HCT116 (cell line): ENCODE results near the gene PTMS. TPM values are rescaled to one million over a fixed set of nuclear protein-coding genes. Genes with fewer than 3 reads are reported as not detected.

Experiments used
- ATAC-seq: fragments of 200-7000 bp; cut with Tn5 transposase; 2 replicates; pipeline ENCODE4 v1.9.1; 2020; ENCODE audit warnings: mild to moderate bottlenecking, moderate library complexity
- BruUV-seq: library from RNA; stranded (reverse); fragments of 400-500 nt; replicated peaks from 2 replicates; lab custom pipeline; 2021; lab: Mats Ljungman, UMichigan
- CTCF ChIA-PET: fragments of 300-600 bp; sonication (Branson Sonifier 250); formaldehyde crosslinking; loops from one replicate; lab custom pipeline; 2021; ENCODE audit warnings: antibody characterized with exemption; lab: Charles Lee
- POLR2A ChIA-PET: fragments of 300-600, 350-600 bp; sonication (Branson Sonifier 250); formaldehyde crosslinking; loops from one replicate; lab custom pipeline; 2021; ENCODE audit warnings: antibody characterized with exemption; lab: Charles Lee
- RAD21 ChIA-PET, 2 experiments: fragments of 300-600 bp; sonication (Branson Sonifier 250); formaldehyde crosslinking; loops; one replicate each; lab custom pipeline; 2023; ENCODE audit warnings: low total read pairs in 2 of 2; ENCODE audit not compliant: uncharacterized antibody in 2 of 2, unreplicated experiment in 2 of 2, low non-redundant PET in 1 of 2; lab: Charles Lee
- DNase-seq: peaks from one replicate; pipeline ENCODE4 v3.0.0-alpha.2; 2010; ENCODE audit warnings: low read depth, low spot score
- H2AFZ ChIP-seq: fragments of 200-600 bp; shearing (Covaris generic), sonication (generic); 2 replicates; pipeline ENCODE4 v1.6.1; 2017; ENCODE audit warnings: low read depth, mixed run types, mixed read lengths, antibody characterized with exemption, low read length; ENCODE audit not compliant: poor library complexity, severe bottlenecking
- H3K27ac ChIP-seq: 2 replicates; pipeline ENCODE4 v1.5.1; 2012; ENCODE audit warnings: low read depth, low read length
- H3K27me3 ChIP-seq: fragments of 200-600 bp; sonication (generic); 2 replicates; pipeline ENCODE4 v1.6.1; 2016; ENCODE audit warnings: mixed run types, low read length, mixed read lengths; ENCODE audit not compliant: insufficient read depth
- H3K36me3 ChIP-seq, 2 experiments: fragments of 200-500 bp in 1 of 2; fragments of 200-600 bp in 1 of 2; sonication (Bioruptor generic) in 1 of 2; sonication (generic) in 1 of 2; 2 replicates each; pipeline versions ENCODE4 v1.5.1 to v1.6.1; 2014 to 2016; ENCODE audit warnings: low read length in 2 of 2, inconsistent platforms in 1 of 2, mixed read lengths in 1 of 2, mixed run types in 1 of 2; ENCODE audit not compliant: insufficient read depth in 2 of 2, control insufficient read depth in 1 of 2
- H3K4me1 ChIP-seq, 2 experiments: fragments of 200-600 bp in 1 of 2; sonication (generic) in 1 of 2; 2 replicates each; pipeline versions ENCODE4 v1.5.1 to v1.6.1; 2012 to 2017; ENCODE audit warnings: low read length in 2 of 2, inconsistent platforms in 1 of 2, mild to moderate bottlenecking in 1 of 2, mixed read lengths in 1 of 2, mixed run types in 1 of 2, moderate library complexity in 1 of 2; ENCODE audit not compliant: insufficient read depth in 2 of 2, control insufficient read depth in 1 of 2
- H3K4me2 ChIP-seq: fragments of 200-600 bp; sonication (generic); 2 replicates; pipeline ENCODE4 v1.6.1; 2017; ENCODE audit warnings: mixed run types, low read length, mixed read lengths
- H3K4me3 ChIP-seq, 2 experiments: fragments of 200-600 bp in 1 of 2; sonication (generic) in 1 of 2; replicated peaks in 1 of 2; 2 replicates each; pipeline ENCODE4 v1.5.1; 2011 to 2016; ENCODE audit warnings: low read length in 2 of 2, control low read depth in 1 of 2, low read depth in 1 of 2, mild to moderate bottlenecking in 1 of 2, mixed read lengths in 1 of 2, mixed run types in 1 of 2
- H3K79me2 ChIP-seq: fragments of 200-600 bp; sonication (generic); 2 replicates; pipeline ENCODE4 v1.6.1; 2017; ENCODE audit warnings: mild to moderate bottlenecking, mixed run types, low read length, moderate library complexity, mixed read lengths; ENCODE audit not compliant: insufficient read depth
- H3K9ac ChIP-seq: fragments of 200-600 bp; sonication (generic); 2 replicates; pipeline ENCODE4 v1.6.1; 2016; ENCODE audit warnings: low read length, mixed read lengths
- H3K9me2 ChIP-seq: fragments of 200-600 bp; sonication (generic), shearing (Covaris generic); 2 replicates; pipeline ENCODE4 v1.6.1; 2017; ENCODE audit warnings: mixed run types, mild to moderate bottlenecking, moderate library complexity; ENCODE audit not compliant: insufficient read depth
- H3K9me3 ChIP-seq, 2 experiments: fragments of 200-500 bp in 1 of 2; fragments of 200-600 bp in 1 of 2; sonication (Bioruptor generic) in 1 of 2; sonication (generic) in 1 of 2; 2 replicates each; pipeline ENCODE4 v1.6.1; 2014 to 2017; ENCODE audit warnings: low read length in 2 of 2, mixed read lengths in 2 of 2, inconsistent platforms in 1 of 2, low read depth in 1 of 2, mild to moderate bottlenecking in 1 of 2, mixed run types in 1 of 2, moderate library complexity in 1 of 2; ENCODE audit not compliant: control insufficient read depth in 1 of 2, insufficient read depth in 1 of 2
- H4K20me1 ChIP-seq: fragments of 200-600 bp; sonication (generic), shearing (Covaris generic); 2 replicates; pipeline ENCODE4 v1.6.1; 2017; ENCODE audit warnings: mixed run types, mild to moderate bottlenecking, moderate library complexity; ENCODE audit not compliant: insufficient read depth
- CEBPB ChIP-seq: IDR thresholded peaks from 2 replicates; pipeline ENCODE4 v1.6.1; 2012; ENCODE audit warnings: low read depth
- CTCF ChIP-seq, 3 experiments: fragments of 200-600 bp in 1 of 3; sonication (generic) in 1 of 3; IDR thresholded peaks in 2 of 3; conservative IDR thresholded peaks in 1 of 3; 2 replicates each; pipeline ENCODE4 v1.5.1; 2012 to 2017; ENCODE audit warnings: low read depth in 2 of 3, low read length in 2 of 3, antibody characterized with exemption in 1 of 3, borderline replicate concordance in 1 of 3, control low read depth in 1 of 3, mild to moderate bottlenecking in 1 of 3, mixed read lengths in 1 of 3, mixed run types in 1 of 3, moderate library complexity in 1 of 3; ENCODE audit not compliant: insufficient read depth in 1 of 3
- ELF1 ChIP-seq: IDR thresholded peaks from 2 replicates; pipeline ENCODE4 v1.6.1; 2012; ENCODE audit warnings: low read depth, borderline replicate concordance
- EZH2 ChIP-seq: fragments of 200-600 bp; sonication (generic); IDR thresholded peaks from 2 replicates; pipeline ENCODE4 v1.6.1; 2017; ENCODE audit warnings: antibody characterized with exemption, mixed run types
- EZH2phosphoT487 ChIP-seq: fragments of 200-600 bp; IDR thresholded peaks from 2 replicates; pipeline ENCODE4 v1.6.1; 2018; ENCODE audit warnings: antibody characterized with exemption, borderline replicate concordance
- FOSL1 ChIP-seq: IDR thresholded peaks from 2 replicates; pipeline ENCODE4 v1.6.1; 2012; ENCODE audit warnings: low read depth
- JUND ChIP-seq: IDR thresholded peaks from 2 replicates; pipeline ENCODE4 v1.6.1; 2012
- REST ChIP-seq: IDR thresholded peaks from 2 replicates; pipeline ENCODE4 v1.6.1; 2012; ENCODE audit warnings: low read depth
- SIN3A ChIP-seq: IDR thresholded peaks from 2 replicates; pipeline ENCODE4 v1.6.1; 2012; ENCODE audit warnings: low read depth
- ZFX ChIP-seq: fragments of 450-650 bp; IDR thresholded peaks from 2 replicates; pipeline ENCODE4 v1.6.1; 2017
- intact Hi-C: fragments of 100-400 bp; cut with micrococcal nuclease; formaldehyde crosslinking; loops from 2 replicates; pipeline ENCODE4 v1.10.0; 2022
- total RNA-seq: library from RNA; stranded (reverse); gene quantifications from one replicate; pipeline ENCODE4 v1.2.1, GENCODE V29; 2021; ENCODE audit not compliant: unreplicated experiment

The PTMS gene
- total RNA-seq, 1 experiment from 2014 or later, result 494 TPM

GRCh38 chr12:6730169-6730568 lies 36.0 kb upstream of the PTMS start:
- intact Hi-C loops, result no loop called here
- DNase-seq (no peak), ATAC-seq (peak; percentile 50; the same call in 1 of the 2 replicates)
- H3K79me2 ChIP-seq, result peaks cover 6% of the 10 kb centered on the region; the same call in 1 of the 2 replicates
- H3K9ac ChIP-seq, result no peak overlapping the region
- H3K27me3 ChIP-seq, result no peaks in the 10 kb centered on the region
- peaks cover 0 to 4% of the 10 kb centered on the region in 2 experiments; a peak in 2 of 4 replicates for H3K4me1 ChIP-seq
- BruUV-seq, result no TSS peak
- H3K36me3 ChIP-seq, result peaks cover 18 to 34% of the 10 kb centered on the region in 2 experiments; a peak in 3 of 4 replicates
- H3K27ac ChIP-seq, result no peak overlapping the region
- CTCF ChIA-PET, result no interaction called here
- H4K20me1 ChIP-seq, result no peaks in the 10 kb centered on the region
- RAD21 ChIA-PET, result no interaction called here
- no peak overlapping the region for H3K4me3 ChIP-seq
- no peaks in the 10 kb centered on the region for H3K9me3 ChIP-seq
- TF ChIP-seq CTCF (IDR thresholded peaks at IDR 0.05 in 2 of 3, conservative IDR thresholded peaks at IDR 0.05 in 1 of 3; ENCODE audit: borderline replicate concordance in 1 of 3, insufficient read depth in 1 of 3, low read depth in 2 of 3, low read length in 2 of 3), result 0 out of 6 replicates have a peak, but pooled peaks of 1 of the 3 experiments have one; percentile 10
- no peak for TF ChIP-seq ZFX
- POLR2A ChIA-PET, result no interaction called here
- no peak overlapping the region for H2AFZ ChIP-seq
- no peaks in the 10 kb centered on the region for H3K9me2 ChIP-seq
- no peak overlapping the region for H3K4me2 ChIP-seq

- ATAC-seq, result no peak
- no peak overlapping the region for H3K4me2 ChIP-seq
- no TSS peak for BruUV-seq
- RAD21 ChIA-PET, result interaction anchor here in 1 of 2 experiments (0.5 kb wide), 1 partner anchor 109 kb away, joined by 3 read pairs; no protein-coding TSS in a partner anchor
- H3K27me3 ChIP-seq, result no peaks in the 10 kb centered on the region
- no peak overlapping the region for H3K4me3 ChIP-seq
- no peaks in the 10 kb centered on the region for H3K9me2 ChIP-seq
- DNase-seq, result no peak
- H2AFZ ChIP-seq, result no peak overlapping the region
- no peak overlapping the region for H3K27ac ChIP-seq
- no peaks in the 10 kb centered on the region for H4K20me1 ChIP-seq
- H3K9me3 ChIP-seq, result no peaks in the 10 kb centered on the region
- intact Hi-C loops, result loop anchor here (1.0 kb wide), 2 partner anchors 45 to 91 kb away; no protein-coding TSS in a partner anchor
- H3K79me2 ChIP-seq, result no peaks in the 10 kb centered on the region
- H3K9ac ChIP-seq, result no peak overlapping the region
- POLR2A ChIA-PET, result interaction anchor here (1.7 kb wide), 1 partner anchor 11 kb away, joined by 4 read pairs; the partner anchor contains the start of gene COPS7A
- H3K4me1 ChIP-seq, result peaks cover 4 to 10% of the 10 kb centered on the region in 2 experiments
- CTCF ChIA-PET, result interaction anchor here (1.0 to 1.6 kb wide), 2 partner anchors 10 to 11 kb away, joined by 3 to 4 read pairs; partner anchors contain the start of gene COPS7A
- H3K36me3 ChIP-seq, result peaks cover 5 to 20% of the 10 kb centered on the region in 2 experiments; a peak in 3 of 4 replicates
- no peak for TF ChIP-seq SIN3A
- TF ChIP-seq ELF1, result no peak
- TF ChIP-seq EZH2phosphoT487, result no peak
- no peak for TF ChIP-seq REST
- TF ChIP-seq CEBPB, result no peak
- TF ChIP-seq ZFX, result no peak
- TF ChIP-seq FOSL1, result no peak
- no peak for TF ChIP-seq JUND
- TF ChIP-seq EZH2, result no peak
Observed at GRCh38 chr12:6734506-6735387, 31.4 kb upstream of the PTMS start.
